Panc1 (cell line): ENCODE results near the gene ST8SIA1. TPM values are rescaled to one million over a fixed set of nuclear protein-coding genes. Genes with fewer than 3 reads are reported as not detected.

ENCODE experiments used
- ATAC-seq: fragments of 200-7000 bp; cut with Tn5 transposase; 2 replicates; pipeline ENCODE4 v1.9.1; 2020; ENCODE audit warnings: mild to moderate bottlenecking, moderate library complexity
- BruUV-seq: library from RNA; stranded (reverse); fragments of 400-500 nt; replicated peaks from 2 replicates; lab custom pipeline; 2021; lab: Mats Ljungman, UMichigan
- CTCF ChIA-PET: fragments of 300-600 bp; sonication (Branson Sonifier 250); formaldehyde crosslinking; loops from one replicate; lab custom pipeline; 2022; ENCODE audit warnings: antibody characterized with exemption; lab: Charles Lee
- POLR2A ChIA-PET: fragments of 300-600 bp; sonication (Branson Sonifier 250); formaldehyde crosslinking; loops from one replicate; lab custom pipeline; 2022; ENCODE audit warnings: antibody characterized with exemption; lab: Charles Lee
- DNase-seq: peaks from one replicate; pipeline ENCODE4 v3.0.0-alpha.2; 2010; ENCODE audit warnings: low read depth, low spot score
- H3K27ac ChIP-seq: 2 replicates; pipeline ENCODE4 v1.5.1; 2011; ENCODE audit warnings: mild to moderate bottlenecking, low read length, inconsistent platforms
- H3K27me3 ChIP-seq: fragments of 200-500 bp; sonication (Bioruptor generic); 2 replicates; pipeline ENCODE4 v1.6.0; 2014; ENCODE audit warnings: low read length, inconsistent platforms; ENCODE audit not compliant: control insufficient read depth, insufficient read depth
- H3K36me3 ChIP-seq: fragments of 200-500 bp; sonication (Bioruptor generic); 2 replicates; pipeline ENCODE4 v1.5.1; 2014; ENCODE audit warnings: inconsistent platforms, mild to moderate bottlenecking, low read length, moderate library complexity; ENCODE audit not compliant: control insufficient read depth, insufficient read depth
- H3K4me1 ChIP-seq: 2 replicates; pipeline ENCODE4 v1.5.1; 2011; ENCODE audit warnings: inconsistent platforms, mild to moderate bottlenecking, low read length, moderate library complexity; ENCODE audit not compliant: control insufficient read depth, insufficient read depth
- H3K4me3 ChIP-seq, 2 experiments: 2 replicates each; pipeline ENCODE4 v1.5.1; 2011 to 2012; ENCODE audit warnings: low read depth in 2 of 2, low read length in 2 of 2, mild to moderate bottlenecking in 2 of 2, inconsistent platforms in 1 of 2, moderate library complexity in 1 of 2
- H3K9me3 ChIP-seq: fragments of 200-500 bp; sonication (Bioruptor generic); 2 replicates; pipeline ENCODE4 v1.5.1; 2014; ENCODE audit warnings: low read depth, mild to moderate bottlenecking, inconsistent platforms, low read length, moderate library complexity; ENCODE audit not compliant: control insufficient read depth, insufficient read depth
- POLR2AphosphoS5 ChIP-seq: IDR thresholded peaks from 2 replicates; pipeline ENCODE4 v1.6.1; 2012; ENCODE audit warnings: mild to moderate bottlenecking, low read depth, low read length, moderate library complexity
- SIN3A ChIP-seq: IDR thresholded peaks from 2 replicates; pipeline ENCODE4 v1.6.1; 2012; ENCODE audit warnings: low read depth, mild to moderate bottlenecking, low read length, moderate library complexity, borderline replicate concordance; ENCODE audit not compliant: insufficient read depth
- TCF7L2 ChIP-seq: IDR thresholded peaks from 2 replicates; pipeline ENCODE4 v1.6.1; 2011; ENCODE audit warnings: mild to moderate bottlenecking, low read depth, low read length, inconsistent platforms
- in situ Hi-C: cut with HindIII; loops from 2 replicates; pipeline ENCODE4 v1.10.0; 2016; ENCODE audit warnings: low sequenced_read_pairs, low pct_unique_long_range_greater_than_20kb
- intact Hi-C: fragments of 100-400 bp; cut with micrococcal nuclease; formaldehyde crosslinking; loops from one replicate; pipeline ENCODE4 v1.10.0; 2022; ENCODE audit not compliant: unreplicated experiment
- total RNA-seq: library from RNA; stranded (reverse); gene quantifications from one replicate; pipeline ENCODE4 v1.2.1, GENCODE V29; 2021; ENCODE audit not compliant: unreplicated experiment
- TF ChIP-seq, protein P1 (sequence below): fragments of 450-650 bp; IDR thresholded peaks from 2 replicates; pipeline ENCODE4 v1.5.1; 2017; ENCODE audit warnings: mild to moderate bottlenecking
- TF ChIP-seq, protein P2 (sequence below), 2 experiments: IDR thresholded peaks; 2 replicates each; pipeline ENCODE4 v1.6.1; 2011 to 2012; ENCODE audit warnings: low read depth in 2 of 2, control low read depth in 1 of 2, low read length in 1 of 2, mild to moderate bottlenecking in 1 of 2, moderate library complexity in 1 of 2; ENCODE audit not compliant: insufficient read depth in 1 of 2

Gene ST8SIA1
- total RNA-seq, 1 experiment from 2014 or later, result 0.13 TPM

- no TSS peak for BruUV-seq
- TF ChIP-seq, protein P1, sequence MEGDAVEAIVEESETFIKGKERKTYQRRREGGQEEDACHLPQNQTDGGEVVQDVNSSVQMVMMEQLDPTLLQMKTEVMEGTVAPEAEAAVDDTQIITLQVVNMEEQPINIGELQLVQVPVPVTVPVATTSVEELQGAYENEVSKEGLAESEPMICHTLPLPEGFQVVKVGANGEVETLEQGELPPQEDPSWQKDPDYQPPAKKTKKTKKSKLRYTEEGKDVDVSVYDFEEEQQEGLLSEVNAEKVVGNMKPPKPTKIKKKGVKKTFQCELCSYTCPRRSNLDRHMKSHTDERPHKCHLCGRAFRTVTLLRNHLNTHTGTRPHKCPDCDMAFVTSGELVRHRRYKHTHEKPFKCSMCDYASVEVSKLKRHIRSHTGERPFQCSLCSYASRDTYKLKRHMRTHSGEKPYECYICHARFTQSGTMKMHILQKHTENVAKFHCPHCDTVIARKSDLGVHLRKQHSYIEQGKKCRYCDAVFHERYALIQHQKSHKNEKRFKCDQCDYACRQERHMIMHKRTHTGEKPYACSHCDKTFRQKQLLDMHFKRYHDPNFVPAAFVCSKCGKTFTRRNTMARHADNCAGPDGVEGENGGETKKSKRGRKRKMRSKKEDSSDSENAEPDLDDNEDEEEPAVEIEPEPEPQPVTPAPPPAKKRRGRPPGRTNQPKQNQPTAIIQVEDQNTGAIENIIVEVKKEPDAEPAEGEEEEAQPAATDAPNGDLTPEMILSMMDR, result no peak
- TF ChIP-seq, protein P2, sequence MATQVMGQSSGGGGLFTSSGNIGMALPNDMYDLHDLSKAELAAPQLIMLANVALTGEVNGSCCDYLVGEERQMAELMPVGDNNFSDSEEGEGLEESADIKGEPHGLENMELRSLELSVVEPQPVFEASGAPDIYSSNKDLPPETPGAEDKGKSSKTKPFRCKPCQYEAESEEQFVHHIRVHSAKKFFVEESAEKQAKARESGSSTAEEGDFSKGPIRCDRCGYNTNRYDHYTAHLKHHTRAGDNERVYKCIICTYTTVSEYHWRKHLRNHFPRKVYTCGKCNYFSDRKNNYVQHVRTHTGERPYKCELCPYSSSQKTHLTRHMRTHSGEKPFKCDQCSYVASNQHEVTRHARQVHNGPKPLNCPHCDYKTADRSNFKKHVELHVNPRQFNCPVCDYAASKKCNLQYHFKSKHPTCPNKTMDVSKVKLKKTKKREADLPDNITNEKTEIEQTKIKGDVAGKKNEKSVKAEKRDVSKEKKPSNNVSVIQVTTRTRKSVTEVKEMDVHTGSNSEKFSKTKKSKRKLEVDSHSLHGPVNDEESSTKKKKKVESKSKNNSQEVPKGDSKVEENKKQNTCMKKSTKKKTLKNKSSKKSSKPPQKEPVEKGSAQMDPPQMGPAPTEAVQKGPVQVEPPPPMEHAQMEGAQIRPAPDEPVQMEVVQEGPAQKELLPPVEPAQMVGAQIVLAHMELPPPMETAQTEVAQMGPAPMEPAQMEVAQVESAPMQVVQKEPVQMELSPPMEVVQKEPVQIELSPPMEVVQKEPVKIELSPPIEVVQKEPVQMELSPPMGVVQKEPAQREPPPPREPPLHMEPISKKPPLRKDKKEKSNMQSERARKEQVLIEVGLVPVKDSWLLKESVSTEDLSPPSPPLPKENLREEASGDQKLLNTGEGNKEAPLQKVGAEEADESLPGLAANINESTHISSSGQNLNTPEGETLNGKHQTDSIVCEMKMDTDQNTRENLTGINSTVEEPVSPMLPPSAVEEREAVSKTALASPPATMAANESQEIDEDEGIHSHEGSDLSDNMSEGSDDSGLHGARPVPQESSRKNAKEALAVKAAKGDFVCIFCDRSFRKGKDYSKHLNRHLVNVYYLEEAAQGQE (IDR thresholded peaks at IDR 0.05; ENCODE audit: insufficient read depth in 1 of 2, low read depth in 2 of 2, low read length in 1 of 2), result no peak
- TF ChIP-seq POLR2AphosphoS5, result no peak
- no peak for TF ChIP-seq SIN3A
- TF ChIP-seq TCF7L2, result no peak
- DNase-seq, result no peak
- ChIA-PET POLR2A (no interaction called here), CTCF (no interaction called here)
- no peak overlapping the region for H3K4me3 ChIP-seq
- no peak overlapping the region for H3K27ac ChIP-seq
- H3K36me3 ChIP-seq, result no peaks in the 10 kb centered on the region
- H3K9me3 ChIP-seq, result no peaks in the 10 kb centered on the region
- no peaks in the 10 kb centered on the region for H3K4me1 ChIP-seq
- in situ Hi-C loops, result no loop called here
- ATAC-seq, result no peak
- intact Hi-C loops, result no loop called here
- no peaks in the 10 kb centered on the region for H3K27me3 ChIP-seq
Observed at GRCh38 chr12:22211128-22211527, 123.4 kb downstream of the ST8SIA1 start.

DNA sequence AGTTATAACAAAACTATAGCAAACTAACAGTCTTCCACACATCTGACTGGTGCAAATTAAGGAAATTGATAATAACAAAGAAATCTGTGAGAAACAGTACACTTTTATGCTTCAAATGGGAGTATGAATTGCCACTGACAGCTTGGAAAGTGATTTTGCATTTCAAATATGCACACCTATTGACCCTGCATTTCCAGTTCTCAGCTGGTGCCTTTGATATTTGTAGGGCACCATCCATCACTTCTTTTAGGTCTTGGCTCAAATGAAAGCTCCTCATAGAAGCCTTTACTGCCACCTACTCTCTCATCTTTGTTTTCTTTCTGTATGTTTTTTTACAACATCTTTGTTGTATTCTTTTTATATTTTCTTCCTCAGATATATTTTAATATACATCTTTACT, 125.1 kb downstream of the ST8SIA1 start:
- no TSS peak for BruUV-seq
- Histone ChIP-seq H3K27ac (no peak overlapping the region), H3K9me3 (no peaks in the 10 kb centered on the region), H3K27me3 (no peaks in the 10 kb centered on the region), H3K36me3 (no peaks in the 10 kb centered on the region), H3K4me1 (no peaks in the 10 kb centered on the region), H3K4me3 (no peak overlapping the region)
- POLR2A ChIA-PET, result no interaction called here
- TF ChIP-seq, protein P1, result no peak
- TF ChIP-seq TCF7L2 (no peak), POLR2AphosphoS5 (no peak)
- TF ChIP-seq, protein P2 (IDR thresholded peaks at IDR 0.05; ENCODE audit: insufficient read depth in 1 of 2, low read depth in 2 of 2, low read length in 1 of 2), result no peak
- DNase-seq (no peak), ATAC-seq (no peak)
- CTCF ChIA-PET, result no interaction called here
- intact Hi-C loops, result no loop called here
- in situ Hi-C loops, result no loop called here
